ENCODE data around the gene CLBA1.
"Not testable (repeated sequence)": the region's sequence is repeated elsewhere in the genome, so short reads cannot be mapped to it uniquely, and the experiment has no call there.

GRCh38 chr14:104949406-104949955 lies 36.1 kb upstream of the CLBA1 start:
- TF ChIP-seq CTCF, POLR2A, EP300 (IDR thresholded peaks at IDR 0.05): not testable (repeated sequence)

Data from gastroesophageal sphincter (tissue), 3 donors.